Brain microvascular endothelial cell (primary cell): ENCODE results near the gene KDM5B.

ENCODE experiments used
- DNase-seq: peaks from one replicate; pipeline ENCODE4 v3.0.0-alpha.2; 2020
- H3K27ac ChIP-seq: fragments of 250-450 bp; sonication (Bioruptor Pico); 2 replicates; pipeline ENCODE4 v1.5.1; 2020; ENCODE audit warnings: mild to moderate bottlenecking, moderate library complexity
- H3K27me3 ChIP-seq: fragments of 250-450 bp; sonication (Bioruptor Pico); replicated peaks from 2 replicates; pipeline ENCODE4 v1.5.1; 2020; ENCODE audit warnings: mild to moderate bottlenecking
- H3K36me3 ChIP-seq: fragments of 250-450 bp; sonication (Bioruptor Pico); replicated peaks from 2 replicates; pipeline ENCODE4 v1.5.1; 2020; ENCODE audit warnings: mild to moderate bottlenecking
- H3K4me3 ChIP-seq: 2 replicates; pipeline ENCODE4 v1.5.1; 2011; ENCODE audit warnings: low read depth, mild to moderate bottlenecking, control low read depth, low read length, moderate library complexity
- in situ Hi-C: cut with HindIII; loops from 2 replicates; pipeline ENCODE4 v1.10.0; 2017; ENCODE audit warnings: low sequenced_read_pairs, low pct_ligation_motif_present
- TF ChIP-seq, protein P1 (sequence below): IDR thresholded peaks from 2 replicates; pipeline ENCODE4 v1.5.1; 2011; ENCODE audit warnings: low read depth, mild to moderate bottlenecking, moderate library complexity, low read length, control low read depth, inconsistent platforms; ENCODE audit errors: missing control alignments

The KDM5B gene

DNA sequence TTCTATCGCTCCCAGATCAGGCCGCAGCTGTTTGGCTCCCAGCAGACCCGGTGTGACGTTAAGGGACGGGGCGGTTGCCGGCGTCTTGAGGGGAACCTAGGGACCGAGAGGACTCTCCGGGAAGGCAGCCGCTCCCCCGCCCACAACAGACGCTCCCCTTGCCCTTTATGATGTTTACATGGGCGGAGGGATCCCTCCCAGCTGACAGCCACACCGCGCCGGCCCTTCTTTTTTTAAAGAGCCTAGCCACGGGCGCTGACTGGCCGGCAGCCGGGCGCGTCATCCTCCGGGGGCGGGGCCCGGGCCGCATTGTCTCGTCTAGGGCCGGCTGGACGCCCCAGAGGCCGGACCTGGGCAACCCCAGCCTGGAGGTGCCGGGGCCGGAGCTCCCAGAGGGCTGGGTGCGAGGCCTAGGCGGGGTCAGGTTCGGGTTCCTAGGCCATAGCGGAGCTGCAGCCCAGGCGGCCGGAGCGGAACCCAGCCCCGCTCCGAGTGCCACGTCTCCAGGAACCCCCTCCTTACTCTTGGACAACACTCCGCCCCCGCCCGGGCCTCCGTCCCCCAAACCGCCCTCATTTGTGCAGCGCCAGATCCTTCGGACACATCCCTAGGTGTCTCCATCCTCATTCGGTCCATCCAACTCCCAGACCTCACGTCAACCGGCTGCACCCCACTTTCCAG, 2.5 kb upstream of the KDM5B start, which contains the start of gene PCAT6:
PCAT6 (plus strand) TSS at position 340 of the 681 bp plus-strand sequence.
- H3K27me3 ChIP-seq, result no peaks in the 10 kb centered on the region
- H3K36me3 ChIP-seq, result peaks cover 2% of the 10 kb centered on the region
- peak within 1 kb of the TSS; percentile 84 for H3K4me3 ChIP-seq
- peak within 1 kb of the TSS; percentile 82 for H3K27ac ChIP-seq
- peak; percentile 96 for DNase-seq
- TF ChIP-seq, protein P1, sequence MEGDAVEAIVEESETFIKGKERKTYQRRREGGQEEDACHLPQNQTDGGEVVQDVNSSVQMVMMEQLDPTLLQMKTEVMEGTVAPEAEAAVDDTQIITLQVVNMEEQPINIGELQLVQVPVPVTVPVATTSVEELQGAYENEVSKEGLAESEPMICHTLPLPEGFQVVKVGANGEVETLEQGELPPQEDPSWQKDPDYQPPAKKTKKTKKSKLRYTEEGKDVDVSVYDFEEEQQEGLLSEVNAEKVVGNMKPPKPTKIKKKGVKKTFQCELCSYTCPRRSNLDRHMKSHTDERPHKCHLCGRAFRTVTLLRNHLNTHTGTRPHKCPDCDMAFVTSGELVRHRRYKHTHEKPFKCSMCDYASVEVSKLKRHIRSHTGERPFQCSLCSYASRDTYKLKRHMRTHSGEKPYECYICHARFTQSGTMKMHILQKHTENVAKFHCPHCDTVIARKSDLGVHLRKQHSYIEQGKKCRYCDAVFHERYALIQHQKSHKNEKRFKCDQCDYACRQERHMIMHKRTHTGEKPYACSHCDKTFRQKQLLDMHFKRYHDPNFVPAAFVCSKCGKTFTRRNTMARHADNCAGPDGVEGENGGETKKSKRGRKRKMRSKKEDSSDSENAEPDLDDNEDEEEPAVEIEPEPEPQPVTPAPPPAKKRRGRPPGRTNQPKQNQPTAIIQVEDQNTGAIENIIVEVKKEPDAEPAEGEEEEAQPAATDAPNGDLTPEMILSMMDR, result no peak
- in situ Hi-C loops, result no loop called here

DNA sequence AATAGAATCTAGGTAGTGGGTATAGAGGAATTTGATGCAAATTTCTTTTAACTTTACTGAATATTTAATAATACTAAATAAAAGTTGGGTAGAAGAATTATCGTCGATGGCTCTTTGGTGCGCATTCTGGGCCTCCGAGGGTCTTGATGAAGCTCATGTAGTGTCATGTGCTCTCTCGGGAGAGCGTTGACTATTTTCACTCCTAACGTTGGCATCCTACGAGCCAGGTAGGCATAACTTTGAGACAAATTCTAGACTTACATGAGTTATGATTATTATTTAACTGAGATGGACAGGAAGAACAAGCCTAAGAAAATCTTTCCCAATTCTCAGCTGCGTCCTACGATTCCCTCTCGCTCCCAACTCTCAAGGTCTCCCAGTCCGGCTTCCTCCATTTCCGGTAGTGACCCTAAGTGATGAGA, 2.0 kb upstream of the KDM5B start:
- H3K27me3 ChIP-seq, result no peaks in the 10 kb centered on the region
- TF ChIP-seq, protein P1, result no peak
- in situ Hi-C loops, result no loop called here
- no peak for DNase-seq
- H3K4me3 ChIP-seq, result peak overlapping the region; percentile 84
- H3K27ac ChIP-seq, result peak overlapping the region; percentile 82
- peaks cover 2% of the 10 kb centered on the region for H3K36me3 ChIP-seq

DNA sequence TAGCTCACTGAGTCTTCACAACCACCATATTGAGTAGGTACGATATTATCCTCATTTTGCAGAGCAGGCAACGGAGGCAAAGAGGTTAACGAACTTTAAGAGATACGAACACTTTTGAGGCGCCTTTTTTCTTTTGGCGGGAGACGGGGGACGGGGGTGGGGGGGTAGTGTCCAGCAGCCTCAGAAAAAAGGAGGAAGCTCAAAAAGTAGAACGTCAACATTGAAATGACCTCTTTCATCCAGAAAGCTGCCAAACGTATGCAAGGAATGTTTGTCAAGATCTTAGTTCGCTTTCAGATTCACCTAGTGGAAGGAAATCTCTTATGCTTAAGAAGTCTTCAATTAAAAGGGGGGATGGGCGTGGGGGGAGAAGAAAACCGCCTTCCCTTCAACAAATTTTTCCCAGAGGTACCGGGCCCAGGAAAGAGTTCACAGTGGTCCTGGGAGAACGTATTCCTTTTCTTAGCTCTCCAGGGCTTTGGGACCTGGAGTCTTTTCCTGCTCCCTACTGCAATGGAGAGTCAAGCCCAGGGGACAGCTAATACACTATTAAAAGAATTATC, 1.5 kb upstream of the KDM5B start:
- TF ChIP-seq, protein P1, result no peak
- H3K27me3 ChIP-seq, result no peaks in the 10 kb centered on the region
- DNase-seq, result no peak
- H3K4me3 ChIP-seq, result no peak overlapping the region
- H3K27ac ChIP-seq, result no peak overlapping the region
- in situ Hi-C loops, result no loop called here
- H3K36me3 ChIP-seq, result peaks cover 2% of the 10 kb centered on the region

DNA sequence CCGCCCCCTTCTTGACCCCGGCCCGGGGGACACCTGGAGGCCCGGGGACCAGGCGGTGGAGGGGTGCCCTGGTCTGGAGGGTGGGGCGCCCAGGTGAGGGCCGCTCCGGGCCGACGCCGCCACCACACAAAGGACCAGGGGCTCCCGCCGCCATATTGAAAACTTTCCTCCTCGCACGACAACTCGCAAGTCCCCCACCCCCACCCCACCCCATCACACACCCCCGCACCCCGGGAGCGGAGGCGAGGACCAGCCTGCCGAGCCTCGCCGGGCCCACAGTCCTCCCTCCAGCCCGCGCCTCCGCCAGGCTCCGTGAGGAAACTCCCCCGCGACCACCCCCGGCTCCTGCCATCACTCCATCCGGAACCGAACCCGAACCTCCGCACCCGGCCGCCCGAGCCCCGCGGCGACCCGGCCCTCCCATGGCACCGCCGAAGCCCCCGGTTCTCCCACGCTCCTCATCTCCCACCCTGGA, 733 bp downstream of the KDM5B start:
- no peak for DNase-seq
- in situ Hi-C loops, result no loop called here
- H3K27ac ChIP-seq, result peak overlapping the region; percentile 87

DNA sequence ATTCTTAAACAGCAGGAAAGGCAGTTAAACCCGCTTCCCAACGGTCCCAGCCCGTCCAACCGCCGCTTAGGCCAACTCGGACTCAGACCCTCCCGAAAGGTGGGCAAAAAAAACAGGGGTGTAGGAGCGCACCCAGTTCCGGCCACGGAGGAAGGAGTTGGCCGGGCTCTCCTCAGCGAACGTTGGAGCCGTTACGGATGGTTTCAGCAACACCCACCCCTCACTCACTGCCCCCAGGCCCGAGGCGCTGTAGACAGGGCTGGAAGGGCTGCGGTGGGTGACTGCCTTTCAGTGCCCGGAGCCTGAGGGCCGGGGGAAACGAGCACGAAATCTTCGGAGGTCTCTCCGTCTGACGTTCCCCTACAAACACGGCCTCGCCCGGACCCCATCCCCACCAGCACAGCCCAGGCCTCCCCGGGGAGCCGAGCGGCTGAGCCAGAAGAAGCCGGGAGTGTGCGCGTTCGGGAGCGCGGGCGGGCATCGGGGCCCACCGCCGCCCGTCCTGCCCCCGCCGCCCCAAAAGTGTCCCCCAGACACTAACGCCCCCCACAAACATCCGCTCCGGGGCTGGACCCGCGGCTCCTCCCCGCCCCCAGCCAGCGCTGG, 1.3 kb downstream of the KDM5B start:
- in situ Hi-C loops, result no loop called here
- DNase-seq, result no peak
- Histone ChIP-seq H3K27ac (peak overlapping the region; percentile 87), H3K27me3 (no peaks in the 10 kb centered on the region), H3K36me3 (peaks cover 2% of the 10 kb centered on the region), H3K4me3 (peak overlapping the region; percentile 86)
- TF ChIP-seq, protein P1, result no peak

More for the DNA sequence above, 733 bp downstream of the KDM5B start:
- Histone ChIP-seq H3K36me3 (peaks cover 2% of the 10 kb centered on the region), H3K4me3 (peak overlapping the region; percentile 86), H3K27me3 (no peaks in the 10 kb centered on the region)
- TF ChIP-seq, protein P1, result no peak
